Measurements from ENCODE around the gene HEPACAM2. TPM values are rescaled to one million over a fixed set of nuclear protein-coding genes. Genes with fewer than 3 reads are reported as not detected.

Gene HEPACAM2
- total RNA-seq, 1 experiment from 2014 or later: not detected

- Histone ChIP-seq H2BK15ac (ENCODE audit: low read depth, low read length) (no peak overlapping the region), H3K27ac (ENCODE audit: insufficient read length, low read depth, low read length) (no peak overlapping the region), H3K9me3 (ENCODE audit: control insufficient read depth, low read depth, low read length) (peaks cover 6% of the 10 kb centered on the region), H3K4ac (ENCODE audit: low read depth, low read length) (no peak overlapping the region), H3K27me3 (ENCODE audit: insufficient read depth, low read length) (no peaks in the 10 kb centered on the region), H3K4me1 (ENCODE audit: insufficient read depth, low read length) (no peaks in the 10 kb centered on the region), H3K18ac (ENCODE audit: insufficient read length, low read depth, low read length) (no peak overlapping the region), H2BK5ac (ENCODE audit: insufficient read length, low read length) (no peak overlapping the region), H3K14ac (ENCODE audit: insufficient read depth, low read length) (no peak overlapping the region), H4K20me1 (ENCODE audit: control insufficient read depth, insufficient read depth, insufficient read length) (no peaks in the 10 kb centered on the region), H3K56ac (ENCODE audit: insufficient read length, low read depth, low read length) (no peak overlapping the region), H2BK20ac (ENCODE audit: low read depth, low read length, poor library complexity, severe bottlenecking) (no peak overlapping the region), H3K9ac (ENCODE audit: extremely low read depth, insufficient read length, low read length) (no peak overlapping the region), H2AK5ac (ENCODE audit: insufficient read length, low read length) (no peak overlapping the region), H3K23ac (ENCODE audit: insufficient read length, low read depth, low read length) (no peak overlapping the region), H3K23me2 (ENCODE audit: insufficient read length, low read depth, low read length, poor library complexity, severe bottlenecking) (no peaks in the 10 kb centered on the region), H3K79me1 (ENCODE audit: insufficient read depth, low read depth, low read length, poor library complexity, severe bottlenecking) (no peaks in the 10 kb centered on the region), H2BK12ac (ENCODE audit: insufficient read length, low read depth, low read length) (no peak overlapping the region), H3K79me2 (ENCODE audit: insufficient read depth, low read length) (no peaks in the 10 kb centered on the region), H4K8ac (replicated peaks; ENCODE audit: insufficient read length, low read depth, low read length) (no peak overlapping the region), H3T11ph (ENCODE audit: low read length) (no peak overlapping the region), H4K5ac (ENCODE audit: insufficient read length, low read depth, low read length) (no peak overlapping the region), H2AFZ (ENCODE audit: low read length) (no peak overlapping the region), H2BK120ac (ENCODE audit: low read depth, low read length, poor library complexity, severe bottlenecking) (no peak overlapping the region), H3K4me2 (ENCODE audit: insufficient read depth, insufficient read length, low read length) (no peak overlapping the region), H4K91ac (ENCODE audit: insufficient read length, low read depth, low read length) (no peak overlapping the region)
- Mint-ChIP-seq H3K4me3 (no peak overlapping the region), H3K27me3 (ENCODE audit: low read depth) (peaks cover 26% of the 10 kb centered on the region), H3K4me1 (no peaks in the 10 kb centered on the region), H3K9me3 (peaks cover 16 to 21% of the 10 kb centered on the region in 2 experiments), H3K27ac (no peak overlapping the region), H3K36me3 (ENCODE audit: insufficient read depth in 1 of 3, low read depth in 3 of 3) (peaks cover 0 to 5% (median 0%) of the 10 kb centered on the region in 3 experiments; a peak in 2 of 7 replicates)
- no CpG with 5 or more reads among the region's 2 CpGs for WGBS (ENCODE audit: extremely low coverage, insufficient read length, low lambda C conversion rate)
- TF ChIP-seq CTCF (conservative IDR thresholded peaks at IDR 0.05): no peak
- no peak for DNase-seq
These were observed 54.6 kb downstream of the HEPACAM2 start for GRCh38 chr7:93171606-93172226.
